C4-2B (cell line): Measurements from ENCODE around the gene RNPS1.

ENCODE experiments used
- CTCF ChIP-seq: fragments of 450-650 bp; conservative IDR thresholded peaks from 2 replicates; pipeline ENCODE4 v1.5.1; 2017; ENCODE audit warnings: mild to moderate bottlenecking
- ZFX ChIP-seq: fragments of 450-650 bp; IDR thresholded peaks from 2 replicates; pipeline ENCODE4 v1.6.1; 2017

- TF ChIP-seq CTCF (no peak; the same call in 1 of the 2 replicates), ZFX (peak; percentile 57; the same call in 1 of the 2 replicates)
Measured at GRCh38 chr16:2251296-2252111, 16.4 kb downstream of the RNPS1 start, which contains the start of gene ECI1.
